WTC11 (cell line): ENCODE results near the gene CLMN.

Experiments
- CTCF ChIP-seq: fragments of 200-600 bp; IDR thresholded peaks from 2 replicates; pipeline ENCODE4 v1.8.0; 2022; ENCODE audit warnings: antibody characterized with exemption
- IRF1 ChIP-seq: sonication (generic); formaldehyde crosslinking; IDR thresholded peaks from 2 replicates; pipeline ENCODE4 v1.8.0; 2023; ENCODE audit warnings: missing genetic modification reagents
- ZNF512 ChIP-seq: sonication (generic); formaldehyde crosslinking; IDR thresholded peaks from 2 replicates; pipeline ENCODE4 v1.8.1; 2022; ENCODE audit warnings: missing genetic modification reagents, borderline replicate concordance

DNA sequence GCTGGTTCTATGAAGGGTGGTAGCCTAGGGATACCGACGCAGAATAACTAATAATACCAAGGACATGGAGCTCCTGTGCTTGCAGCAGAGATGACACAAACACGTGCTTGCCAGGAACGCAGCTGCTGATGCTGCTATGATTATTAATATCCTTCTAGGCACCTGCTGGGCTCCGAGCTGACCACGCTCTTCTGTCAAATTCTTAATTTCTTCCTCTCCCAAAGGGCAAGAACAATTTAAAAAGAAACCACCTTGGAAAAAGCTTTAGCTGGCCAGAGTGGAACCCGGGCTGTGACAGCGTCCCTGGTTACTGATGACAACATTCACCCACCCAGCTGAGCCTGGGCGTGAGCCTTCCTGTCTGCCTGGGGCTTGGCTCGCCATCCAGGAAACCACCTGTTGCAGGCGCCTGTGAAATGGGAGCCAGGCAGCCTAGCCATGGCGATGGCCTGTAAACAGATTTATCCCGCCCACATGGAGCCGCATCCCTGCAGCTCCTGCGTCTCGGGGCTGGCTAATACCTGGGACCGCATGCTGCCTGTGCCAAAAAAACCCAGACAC lies 28.8 kb downstream of the CLMN start:
- TF ChIP-seq CTCF: no peak
- no peak for TF ChIP-seq IRF1 (CRISPR knock-in tag)
- TF ChIP-seq ZNF512 (CRISPR knock-in tag): no peak
